H9 (cell line): ENCODE results near the gene GDI1. TPM values are rescaled to one million over a fixed set of nuclear protein-coding genes. Genes with fewer than 3 reads are reported as not detected.

Experiments
- DNase-seq: peaks from one replicate; pipeline ENCODE4 v3.0.0-alpha.2; 2017
- H2AFZ ChIP-seq: one replicate; pipeline ENCODE4 v1.6.1; 2013; ENCODE audit warnings: mild to moderate bottlenecking, low read length, control low read depth, moderate library complexity
- H2AK5ac ChIP-seq: 2 replicates; pipeline ENCODE4 v1.6.1; 2013; ENCODE audit warnings: low read length, control low read depth, mixed read lengths; ENCODE audit not compliant: insufficient read length
- H2BK120ac ChIP-seq: one replicate; pipeline ENCODE4 v1.6.1; 2013; ENCODE audit warnings: low read depth, mild to moderate bottlenecking, low read length, control low read depth, inconsistent platforms; ENCODE audit not compliant: poor library complexity, severe bottlenecking
- H2BK12ac ChIP-seq: 2 replicates; pipeline ENCODE4 v1.6.1; 2013; ENCODE audit warnings: low read length, control low read depth, mixed read lengths, low read depth; ENCODE audit not compliant: insufficient read length
- H2BK15ac ChIP-seq: 2 replicates; pipeline ENCODE4 v1.6.1; 2013; ENCODE audit warnings: low read depth, low read length, control low read depth
- H2BK20ac ChIP-seq: one replicate; pipeline ENCODE4 v1.6.1; 2013; ENCODE audit warnings: low read depth, mild to moderate bottlenecking, low read length, control low read depth, inconsistent platforms; ENCODE audit not compliant: poor library complexity, severe bottlenecking
- H2BK5ac ChIP-seq: 2 replicates; pipeline ENCODE4 v1.6.1; 2013; ENCODE audit warnings: low read length, control low read depth, mixed read lengths; ENCODE audit not compliant: insufficient read length
- H3K14ac ChIP-seq: 2 replicates; pipeline ENCODE4 v1.6.1; 2013; ENCODE audit warnings: low read length, control low read depth; ENCODE audit not compliant: insufficient read depth
- H3K18ac ChIP-seq: 2 replicates; pipeline ENCODE4 v1.6.1; 2013; ENCODE audit warnings: low read depth, mild to moderate bottlenecking, mixed read lengths, low read length, control low read depth; ENCODE audit not compliant: insufficient read length
- H3K23ac ChIP-seq: 2 replicates; pipeline ENCODE4 v1.6.1; 2013; ENCODE audit warnings: low read length, control low read depth, mixed read lengths, low read depth; ENCODE audit not compliant: insufficient read length
- H3K23me2 ChIP-seq: 2 replicates; pipeline ENCODE4 v1.6.1; 2013; ENCODE audit warnings: low read depth, mild to moderate bottlenecking, mixed read lengths, low read length, control low read depth; ENCODE audit not compliant: insufficient read length, poor library complexity, severe bottlenecking
- H3K27ac ChIP-seq: 2 replicates; pipeline ENCODE4 v1.5.1; 2013; ENCODE audit warnings: low read length, control low read depth, mixed read lengths, low read depth; ENCODE audit not compliant: insufficient read length
- H3K27me3 ChIP-seq: 2 replicates; pipeline ENCODE4 v1.6.1; 2013; ENCODE audit warnings: low read length, control low read depth, inconsistent platforms; ENCODE audit not compliant: insufficient read depth
- H3K4ac ChIP-seq: 2 replicates; pipeline ENCODE4 v1.6.1; 2013; ENCODE audit warnings: low read depth, mild to moderate bottlenecking, control low read depth, inconsistent platforms, low read length, moderate library complexity
- H3K4me1 ChIP-seq: 2 replicates; pipeline ENCODE4 v1.6.1; 2013; ENCODE audit warnings: low read length, control low read depth, inconsistent platforms; ENCODE audit not compliant: insufficient read depth
- H3K4me2 ChIP-seq: 2 replicates; pipeline ENCODE4 v1.6.1; 2013; ENCODE audit warnings: low read length, control low read depth, mixed read lengths; ENCODE audit not compliant: insufficient read length, insufficient read depth
- H3K56ac ChIP-seq: 2 replicates; pipeline ENCODE4 v1.6.1; 2013; ENCODE audit warnings: low read depth, mild to moderate bottlenecking, mixed read lengths, low read length, control low read depth; ENCODE audit not compliant: insufficient read length
- H3K79me1 ChIP-seq: 2 replicates; pipeline ENCODE4 v1.6.1; 2013; ENCODE audit warnings: low read depth, mild to moderate bottlenecking, moderate library complexity, low read length, control low read depth, inconsistent platforms; ENCODE audit not compliant: insufficient read depth, poor library complexity, severe bottlenecking
- H3K79me2 ChIP-seq: 2 replicates; pipeline ENCODE4 v1.6.1; 2013; ENCODE audit warnings: low read length, control low read depth, inconsistent platforms; ENCODE audit not compliant: insufficient read depth
- H3K9ac ChIP-seq: 2 replicates; pipeline ENCODE4 v1.6.1; 2013; ENCODE audit warnings: low read length, control low read depth, mixed read lengths; ENCODE audit not compliant: insufficient read length; ENCODE audit errors: extremely low read depth
- H3K9me3 ChIP-seq: one replicate; pipeline ENCODE4 v1.6.1; 2013; ENCODE audit warnings: low read depth, low read length, inconsistent platforms; ENCODE audit not compliant: control insufficient read depth
- H3T11ph ChIP-seq: one replicate; pipeline ENCODE4 v1.6.1; 2013; ENCODE audit warnings: mild to moderate bottlenecking, low read length, control low read depth, inconsistent platforms
- H4K20me1 ChIP-seq: one replicate; pipeline ENCODE4 v1.6.1; 2013; ENCODE audit not compliant: control insufficient read depth, insufficient read length, insufficient read depth
- H4K5ac ChIP-seq: 2 replicates; pipeline ENCODE4 v1.6.1; 2013; ENCODE audit warnings: low read depth, mild to moderate bottlenecking, mixed read lengths, low read length, control low read depth; ENCODE audit not compliant: insufficient read length
- H4K8ac ChIP-seq: replicated peaks from 2 replicates; pipeline ENCODE4 v1.6.1; 2013; ENCODE audit warnings: low read length, control low read depth, mixed read lengths, low read depth; ENCODE audit not compliant: insufficient read length
- H4K91ac ChIP-seq: 2 replicates; pipeline ENCODE4 v1.6.1; 2013; ENCODE audit warnings: low read depth, mild to moderate bottlenecking, moderate library complexity, mixed read lengths, low read length, control low read depth; ENCODE audit not compliant: insufficient read length
- H3K27ac Mint-ChIP-seq, 3 experiments: 2 replicates in 2 of 3; 3 replicates in 1 of 3; pipeline ENCODE4 v1.8.0; 2020 to 2021; ENCODE audit warnings: mixed read lengths in 3 of 3, mild to moderate bottlenecking in 1 of 3, moderate library complexity in 1 of 3
- H3K27me3 Mint-ChIP-seq: 2 replicates; pipeline ENCODE4 v1.8.0; 2021; ENCODE audit warnings: low read depth, mild to moderate bottlenecking, moderate library complexity, mixed read lengths
- H3K36me3 Mint-ChIP-seq, 3 experiments: 2 replicates in 2 of 3; 3 replicates in 1 of 3; pipeline ENCODE4 v1.8.0; 2020 to 2021; ENCODE audit warnings: low read depth in 3 of 3, mixed read lengths in 3 of 3; ENCODE audit not compliant: insufficient read depth in 1 of 3
- H3K4me1 Mint-ChIP-seq, 2 experiments: 2 replicates each; pipeline ENCODE4 v1.8.0; 2020; ENCODE audit warnings: mixed read lengths in 2 of 2
- H3K4me3 Mint-ChIP-seq, 2 experiments: 2 replicates in 1 of 2; 3 replicates in 1 of 2; pipeline ENCODE4 v1.8.0; 2020 to 2021; ENCODE audit warnings: mild to moderate bottlenecking in 2 of 2, mixed read lengths in 2 of 2, moderate library complexity in 1 of 2
- H3K9me3 Mint-ChIP-seq, 2 experiments: 2 replicates in 1 of 2; 3 replicates in 1 of 2; pipeline ENCODE4 v1.8.0; 2020; ENCODE audit warnings: mild to moderate bottlenecking in 2 of 2, mixed read lengths in 2 of 2, moderate library complexity in 1 of 2
- WGBS: extraction: QIAGEN DNeasy Blood & Tissue Kit; methylation state at CpG from one replicate; pipeline ENCODE4 v1.1.7; 2013; ENCODE audit warnings: missing lambda C conversion rate, low lambda C conversion rate, mixed read lengths; ENCODE audit not compliant: insufficient read length; ENCODE audit errors: extremely low coverage; 5-methylcytosine and 5-hydroxymethylcytosine counted together
- total RNA-seq: library from RNA; stranded (reverse); gene quantifications from 2 replicates; pipeline ENCODE4 v1.2.1, GENCODE V29; 2021
- TF ChIP-seq, protein P1 (sequence below): fragments of 200-600 bp; sonication (generic); conservative IDR thresholded peaks from 3 replicates; pipeline ENCODE4 v1.8.0; 2021; ENCODE audit warnings: antibody characterized with exemption, mild to moderate bottlenecking

Gene GDI1
- total RNA-seq, 1 experiment from 2014 or later = 111 TPM

- no peak overlapping the region for H2BK20ac ChIP-seq
- Mint-ChIP-seq H3K4me3 (no peak overlapping the region), H3K27me3 (peaks cover 13% of the 10 kb centered on the region), H3K36me3 (peaks cover 6 to 20% (median 18%) of the 10 kb centered on the region in 3 experiments; a peak in 6 of 7 replicates), H3K9me3 (peaks cover 72 to 85% of the 10 kb centered on the region in 2 experiments), H3K4me1 (peaks cover 6 to 15% of the 10 kb centered on the region in 2 experiments), H3K27ac (no peak overlapping the region)
- no peak overlapping the region for H2BK5ac ChIP-seq
- no peak overlapping the region for H3K14ac ChIP-seq
- no peak overlapping the region for H3K18ac ChIP-seq
- no peaks in the 10 kb centered on the region for H3K79me2 ChIP-seq
- H3K23ac ChIP-seq = no peak overlapping the region
- H4K8ac ChIP-seq = no peak overlapping the region
- no peaks in the 10 kb centered on the region; the same call in 1 of the 2 replicates for H3K4me1 ChIP-seq
- no peak overlapping the region for H3K4ac ChIP-seq
- no peak overlapping the region for H4K5ac ChIP-seq
- H3K27me3 ChIP-seq = no peaks in the 10 kb centered on the region
- TF ChIP-seq, protein P1, sequence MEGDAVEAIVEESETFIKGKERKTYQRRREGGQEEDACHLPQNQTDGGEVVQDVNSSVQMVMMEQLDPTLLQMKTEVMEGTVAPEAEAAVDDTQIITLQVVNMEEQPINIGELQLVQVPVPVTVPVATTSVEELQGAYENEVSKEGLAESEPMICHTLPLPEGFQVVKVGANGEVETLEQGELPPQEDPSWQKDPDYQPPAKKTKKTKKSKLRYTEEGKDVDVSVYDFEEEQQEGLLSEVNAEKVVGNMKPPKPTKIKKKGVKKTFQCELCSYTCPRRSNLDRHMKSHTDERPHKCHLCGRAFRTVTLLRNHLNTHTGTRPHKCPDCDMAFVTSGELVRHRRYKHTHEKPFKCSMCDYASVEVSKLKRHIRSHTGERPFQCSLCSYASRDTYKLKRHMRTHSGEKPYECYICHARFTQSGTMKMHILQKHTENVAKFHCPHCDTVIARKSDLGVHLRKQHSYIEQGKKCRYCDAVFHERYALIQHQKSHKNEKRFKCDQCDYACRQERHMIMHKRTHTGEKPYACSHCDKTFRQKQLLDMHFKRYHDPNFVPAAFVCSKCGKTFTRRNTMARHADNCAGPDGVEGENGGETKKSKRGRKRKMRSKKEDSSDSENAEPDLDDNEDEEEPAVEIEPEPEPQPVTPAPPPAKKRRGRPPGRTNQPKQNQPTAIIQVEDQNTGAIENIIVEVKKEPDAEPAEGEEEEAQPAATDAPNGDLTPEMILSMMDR = no peak
- no peak overlapping the region for H2AK5ac ChIP-seq
- no peak overlapping the region for H4K91ac ChIP-seq
- H4K20me1 ChIP-seq = no peaks in the 10 kb centered on the region
- WGBS = no CpG with 5 or more reads among the region's 5 CpGs
- no peak overlapping the region for H2BK120ac ChIP-seq
- no peak overlapping the region for H3K27ac ChIP-seq
- peaks cover 42% of the 10 kb centered on the region for H3K9me3 ChIP-seq
- no peak overlapping the region for H2BK12ac ChIP-seq
- no peak overlapping the region for H2BK15ac ChIP-seq
- H2AFZ ChIP-seq = no peak overlapping the region
- H3T11ph ChIP-seq = no peak overlapping the region
- H3K79me1 ChIP-seq = no peaks in the 10 kb centered on the region
- H3K4me2 ChIP-seq = no peak overlapping the region
- H3K23me2 ChIP-seq = peaks cover 4% of the 10 kb centered on the region
- H3K9ac ChIP-seq = no peak overlapping the region
- no peak for DNase-seq
- no peak overlapping the region for H3K56ac ChIP-seq
These were observed 44.2 kb downstream of the GDI1 start for GRCh38 chrX:154481195-154481594.
